A673 (cell line): ENCODE results near the gene DHRSX.

Experiments
- CTCF ChIP-seq: fragments of 300-800, 200-600 bp; sonication (generic); conservative IDR thresholded peaks from 2 replicates; pipeline ENCODE4 v1.5.1; 2017; ENCODE audit warnings: low read depth, mild to moderate bottlenecking, antibody characterized with exemption, low read length, moderate library complexity, mixed read lengths
- EZH2 ChIP-seq: fragments of 200-600 bp; sonication (generic); IDR thresholded peaks from 2 replicates; pipeline ENCODE4 v1.6.1; 2017; ENCODE audit warnings: borderline replicate concordance, low read depth, mild to moderate bottlenecking, mixed read lengths, antibody characterized with exemption, low read length; ENCODE audit not compliant: poor library complexity, severe bottlenecking

DNA sequence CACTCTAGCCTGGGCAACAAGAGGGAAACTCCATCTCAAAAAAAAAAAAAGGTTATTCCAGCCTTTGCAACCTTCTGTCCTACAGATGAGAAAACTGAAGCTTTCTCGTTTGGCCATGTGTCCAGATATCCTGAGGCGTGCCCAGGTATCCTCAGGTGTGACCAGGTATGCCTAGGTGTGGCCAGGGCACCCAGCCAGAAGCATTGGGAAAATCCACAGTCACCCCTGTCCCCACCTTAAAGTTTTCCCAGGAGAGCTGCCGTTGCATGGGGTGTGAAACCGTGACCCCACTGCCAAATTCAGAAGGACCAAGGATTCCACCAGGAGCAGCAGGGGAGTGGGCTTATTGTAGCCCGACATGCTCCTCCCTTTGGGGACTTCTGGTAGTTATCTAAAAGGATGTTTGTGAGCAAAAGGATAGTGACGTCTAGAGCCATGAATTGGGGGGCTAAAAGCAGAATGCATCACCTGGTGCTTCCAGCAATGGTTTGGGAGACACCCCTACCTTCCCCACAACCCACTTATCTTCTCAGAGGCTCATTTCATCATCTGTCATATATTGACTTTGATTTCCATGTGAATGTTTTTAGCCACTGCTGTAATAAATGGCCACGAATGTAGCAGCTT lies 4.0 kb upstream of the DHRSX start:
- TF ChIP-seq CTCF (no peak), EZH2 (no peak)
